IPS-15b (cell line): ENCODE data around the gene SAFB.
A peak's percentile ranks its signal among the peaks of the same experiment; 100 is the strongest.

Experiments used
- H3K27me3 ChIP-seq: one replicate; pipeline ENCODE4 v1.6.1; 2013; ENCODE audit warnings: low read length; ENCODE audit not compliant: control insufficient read depth, insufficient read depth
- H3K36me3 ChIP-seq: one replicate; pipeline ENCODE4 v1.6.1; 2013; ENCODE audit warnings: low read length; ENCODE audit not compliant: control insufficient read depth, insufficient read depth
- H3K4me1 ChIP-seq: one replicate; pipeline ENCODE4 v1.6.1; 2013; ENCODE audit warnings: mild to moderate bottlenecking, low read length; ENCODE audit not compliant: control insufficient read depth, insufficient read depth
- H3K4me3 ChIP-seq: one replicate; pipeline ENCODE4 v1.5.1; 2013; ENCODE audit warnings: low read depth, low read length
- H3K9ac ChIP-seq: one replicate; pipeline ENCODE4 v1.6.1; 2013; ENCODE audit warnings: low read depth, mild to moderate bottlenecking, low read length
- H3K9me3 ChIP-seq: one replicate; pipeline ENCODE4 v1.6.1; 2013; ENCODE audit warnings: mild to moderate bottlenecking, low read length; ENCODE audit not compliant: control insufficient read depth, insufficient read depth

The SAFB gene

DNA sequence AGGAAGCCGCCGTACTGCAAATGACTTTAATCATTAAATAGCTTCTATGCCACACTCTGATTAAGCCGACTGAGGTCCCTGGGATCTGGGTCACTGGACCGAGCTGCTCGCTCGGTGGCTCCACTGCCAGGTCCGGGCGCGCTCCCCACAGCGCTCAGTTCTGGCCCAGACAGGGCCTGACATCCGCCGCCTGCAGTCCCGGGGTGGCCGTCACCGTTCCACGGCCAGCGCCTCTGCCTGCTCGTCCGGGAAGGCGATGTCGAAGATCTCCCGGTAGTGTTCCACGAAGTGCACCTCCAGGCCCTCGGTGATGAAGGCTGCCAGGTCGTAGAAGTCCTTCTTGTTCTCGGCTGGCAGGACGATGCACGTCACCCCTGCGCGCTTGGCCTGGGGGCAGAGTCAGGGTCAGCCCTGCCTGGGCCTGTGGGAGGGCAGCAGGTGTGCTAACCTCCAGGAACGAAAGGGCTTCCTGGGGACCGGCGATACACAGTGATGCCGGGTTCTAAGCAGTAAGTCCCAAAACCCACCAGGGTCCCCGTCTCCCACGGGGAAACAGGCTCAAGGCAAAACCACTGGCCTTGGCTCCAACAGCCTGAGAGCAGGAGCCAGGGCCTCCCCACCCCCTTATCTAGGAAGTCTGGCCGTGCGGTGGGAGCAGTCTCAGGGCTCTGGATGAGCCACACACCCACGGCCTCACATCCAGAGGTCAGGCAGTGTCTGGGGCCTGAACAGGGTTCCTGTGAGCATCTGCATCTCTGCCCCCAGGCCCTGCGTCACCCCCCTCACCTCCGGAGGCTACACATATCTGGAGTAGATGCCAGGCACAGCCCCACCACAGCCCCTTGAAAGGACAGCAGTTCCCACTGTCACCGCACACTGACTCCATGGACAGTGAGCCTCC lies 69.2 kb downstream of the SAFB start:
- Histone ChIP-seq H3K9me3 (no peaks in the 10 kb centered on the region), H3K4me3 (peak overlapping the region; percentile 94), H3K36me3 (peaks cover 64% of the 10 kb centered on the region), H3K9ac (no peak overlapping the region), H3K4me1 (no peaks in the 10 kb centered on the region), H3K27me3 (no peaks in the 10 kb centered on the region)

GRCh38 chr19:5692723-5693194 lies 69.9 kb downstream of the SAFB start:
- no peak overlapping the region for H3K4me3 ChIP-seq
- H3K27me3 ChIP-seq: no peaks in the 10 kb centered on the region
- H3K36me3 ChIP-seq: peaks cover 67% of the 10 kb centered on the region
- H3K9ac ChIP-seq: no peak overlapping the region
- no peaks in the 10 kb centered on the region for H3K4me1 ChIP-seq
- H3K9me3 ChIP-seq: no peaks in the 10 kb centered on the region

GRCh38 chr19:5693195-5694166 lies 70.6 kb downstream of the SAFB start:
- Histone ChIP-seq H3K36me3 (peaks cover 72% of the 10 kb centered on the region), H3K4me3 (no peak overlapping the region), H3K4me1 (no peaks in the 10 kb centered on the region), H3K27me3 (no peaks in the 10 kb centered on the region), H3K9me3 (no peaks in the 10 kb centered on the region), H3K9ac (no peak overlapping the region)

GRCh38 chr19:5694167-5694955 lies 71.5 kb downstream of the SAFB start:
- Histone ChIP-seq H3K4me3 (no peak overlapping the region), H3K36me3 (peaks cover 79% of the 10 kb centered on the region), H3K27me3 (no peaks in the 10 kb centered on the region), H3K9me3 (no peaks in the 10 kb centered on the region), H3K4me1 (no peaks in the 10 kb centered on the region), H3K9ac (no peak overlapping the region)

DNA sequence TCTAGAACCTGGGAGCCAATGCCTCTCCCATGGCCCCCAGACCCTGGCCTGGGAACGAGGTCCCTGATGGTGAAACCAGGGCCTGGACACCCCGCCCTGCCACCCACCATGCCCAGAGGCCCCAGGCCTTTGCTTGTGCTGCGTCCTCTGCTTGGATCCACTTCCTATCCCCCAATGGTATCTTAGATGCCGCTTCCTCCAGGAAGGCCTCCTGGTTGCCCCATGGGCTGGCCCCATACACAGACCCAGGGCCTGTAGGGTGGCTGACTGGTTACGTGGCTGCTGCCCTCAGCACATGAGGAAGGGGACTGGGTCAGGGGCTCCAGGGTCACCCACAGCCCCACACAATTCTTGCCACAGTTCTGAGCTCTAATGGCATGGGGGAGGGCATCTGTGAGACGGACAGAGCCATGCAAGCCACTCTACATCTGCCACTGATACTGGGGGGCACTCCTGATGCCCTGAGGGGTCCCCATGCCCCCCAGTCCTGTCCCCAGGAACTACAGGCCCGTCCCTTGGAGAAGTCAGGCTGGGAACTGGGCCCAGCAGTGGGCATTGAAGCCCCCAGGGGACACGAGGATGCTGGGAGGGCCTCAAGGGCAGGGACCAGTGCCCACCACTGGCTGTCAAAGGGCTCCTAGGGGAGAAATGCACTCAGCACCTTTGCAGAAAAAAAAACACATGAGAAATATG lies 72.2 kb downstream of the SAFB start:
- Histone ChIP-seq H3K4me3 (no peak overlapping the region), H3K4me1 (no peaks in the 10 kb centered on the region), H3K36me3 (peaks cover 82% of the 10 kb centered on the region), H3K27me3 (no peaks in the 10 kb centered on the region), H3K9ac (no peak overlapping the region), H3K9me3 (no peaks in the 10 kb centered on the region)

GRCh38 chr19:5695649-5696195 lies 72.8 kb downstream of the SAFB start:
- Histone ChIP-seq H3K36me3 (peaks cover 85% of the 10 kb centered on the region), H3K9ac (no peak overlapping the region)

GRCh38 chr19:5696196-5697021 lies 73.5 kb downstream of the SAFB start:
- H3K9ac ChIP-seq: no peak overlapping the region
- H3K27me3 ChIP-seq: no peaks in the 10 kb centered on the region
- no peaks in the 10 kb centered on the region for H3K9me3 ChIP-seq
- H3K36me3 ChIP-seq: peaks cover 85% of the 10 kb centered on the region
- H3K4me1 ChIP-seq: no peaks in the 10 kb centered on the region
- no peak overlapping the region for H3K4me3 ChIP-seq

More at GRCh38 chr19:5695649-5696195, 72.8 kb downstream of the SAFB start:
- H3K9me3 ChIP-seq: no peaks in the 10 kb centered on the region
- H3K4me3 ChIP-seq: no peak overlapping the region
- no peaks in the 10 kb centered on the region for H3K27me3 ChIP-seq
- no peaks in the 10 kb centered on the region for H3K4me1 ChIP-seq

DNA sequence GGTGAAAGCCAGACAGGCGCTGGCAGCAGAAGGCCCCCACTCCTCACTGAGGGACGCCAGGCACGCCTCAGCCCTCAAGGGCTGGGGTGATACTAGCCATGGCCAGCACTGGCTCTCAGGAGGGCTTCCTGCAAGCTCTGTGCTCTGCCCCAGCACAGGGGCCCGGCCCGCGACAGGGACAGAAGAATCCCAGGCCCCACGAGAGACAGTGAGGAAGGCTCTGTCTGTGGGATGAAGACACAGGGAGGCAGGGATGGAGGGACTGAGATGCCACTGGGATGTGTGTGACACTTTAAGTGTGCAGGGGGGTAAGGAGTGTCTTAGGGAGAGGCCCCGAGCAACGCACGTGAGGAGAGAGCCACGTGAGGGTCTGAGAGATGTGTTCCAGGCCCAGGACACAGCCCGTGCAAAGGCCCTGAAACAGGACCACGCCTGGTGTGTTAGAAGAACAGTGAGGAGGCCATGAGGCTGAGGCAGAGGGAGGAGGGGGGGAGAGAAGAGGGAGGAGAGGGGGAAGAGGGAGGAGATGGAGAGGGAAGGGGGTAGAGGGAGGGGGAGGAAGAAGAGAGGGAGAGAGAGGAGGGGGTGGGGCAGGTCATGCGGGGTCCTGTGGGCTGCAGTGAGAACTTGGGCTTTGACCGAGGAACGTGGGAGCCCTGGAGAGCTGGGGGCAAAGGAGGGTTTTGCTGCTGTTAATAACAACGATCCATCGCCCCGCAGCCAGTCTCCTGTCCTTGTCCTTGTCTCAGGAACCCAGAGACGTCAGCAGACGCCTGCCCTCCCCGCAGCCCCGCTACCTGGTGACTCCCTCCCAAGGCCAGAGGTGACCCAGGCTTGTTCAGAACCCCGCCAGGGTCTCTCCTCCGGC lies 74.4 kb downstream of the SAFB start:
- Histone ChIP-seq H3K27me3 (no peaks in the 10 kb centered on the region), H3K36me3 (peaks cover 77% of the 10 kb centered on the region), H3K4me1 (no peaks in the 10 kb centered on the region), H3K4me3 (no peak overlapping the region), H3K9ac (no peak overlapping the region), H3K9me3 (no peaks in the 10 kb centered on the region)

GRCh38 chr19:5697890-5698634 lies 75.2 kb downstream of the SAFB start:
- H3K9me3 ChIP-seq: no peaks in the 10 kb centered on the region
- H3K4me3 ChIP-seq: no peak overlapping the region
- peaks cover 69% of the 10 kb centered on the region for H3K36me3 ChIP-seq

More at GRCh38 chr19:5697890-5698634, 75.2 kb downstream of the SAFB start:
- no peak overlapping the region for H3K9ac ChIP-seq
- no peaks in the 10 kb centered on the region for H3K4me1 ChIP-seq
- H3K27me3 ChIP-seq: no peaks in the 10 kb centered on the region
